ENCODE results near the gene KCNJ16.

DNA sequence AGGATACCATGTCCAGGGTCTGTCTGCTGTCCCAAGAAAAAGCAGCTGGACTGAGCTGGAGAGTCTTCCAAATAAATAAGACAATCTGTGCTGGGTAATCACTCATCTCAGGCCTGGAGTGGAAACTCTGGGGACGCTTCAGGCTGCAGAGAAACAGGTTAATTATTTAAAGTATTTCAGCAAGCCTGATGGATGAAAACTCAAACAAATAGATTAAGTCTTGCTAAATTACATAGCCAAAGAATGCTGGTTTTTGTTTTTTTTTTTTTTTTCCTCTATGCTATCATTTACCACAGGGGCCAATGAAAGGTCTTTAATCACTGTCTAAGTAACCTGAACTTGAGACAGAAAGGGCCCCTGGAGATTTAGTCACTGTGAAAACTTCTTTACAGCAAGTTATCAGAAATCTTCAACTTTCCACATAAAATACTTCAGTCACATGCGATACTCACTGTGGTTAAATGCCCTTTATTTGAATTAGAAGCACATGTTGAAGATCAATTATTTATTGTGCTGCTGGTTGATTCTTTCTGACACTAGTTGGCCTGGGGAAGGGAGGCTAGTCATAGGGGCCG lies 63.4 kb downstream of the KCNJ16 start:
- TF ChIP-seq YY1 (IDR thresholded peaks at IDR 0.05; ENCODE audit: insufficient read depth, insufficient read length) (no peak), ZNF274 (IDR thresholded peaks at IDR 0.05; ENCODE audit: low read depth, low read length) (no peak), SUZ12 (IDR thresholded peaks at IDR 0.05; ENCODE audit: extremely low read depth, insufficient read depth, insufficient read length) (no peak)

All from NT2/D1 (cell line).